Measurements from ENCODE around the gene NECAB2.

NECAB2 gene

DNA sequence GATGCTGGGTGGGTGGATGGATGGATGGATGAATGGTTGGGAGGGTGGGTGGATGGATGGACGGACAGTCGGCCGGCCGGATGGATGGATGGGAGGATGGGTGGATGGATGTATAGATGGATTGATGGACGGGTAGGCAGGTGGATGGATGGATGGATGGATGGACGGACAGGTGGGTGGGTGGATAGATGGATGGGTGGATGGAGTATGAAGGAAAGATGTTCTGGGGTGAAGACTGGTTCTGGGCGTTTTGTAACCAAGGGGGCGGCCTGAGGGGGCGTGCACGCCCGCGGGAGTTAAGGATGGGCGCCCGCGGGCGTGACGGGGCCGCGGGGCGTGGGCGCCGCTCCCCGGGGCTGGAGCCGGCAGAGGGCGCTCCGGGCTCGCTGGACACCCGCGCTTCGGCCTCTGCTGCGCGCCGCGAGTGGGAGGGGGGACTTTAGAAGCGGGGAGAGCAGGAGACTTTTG, at the start of gene NECAB2:
Gene NECAB2 (plus strand): TSS at position 407 of the 468 bp plus-strand sequence. CDS start 405 bp downstream, outside the sequence.
- DNase-seq: peak; percentile 79

DNA sequence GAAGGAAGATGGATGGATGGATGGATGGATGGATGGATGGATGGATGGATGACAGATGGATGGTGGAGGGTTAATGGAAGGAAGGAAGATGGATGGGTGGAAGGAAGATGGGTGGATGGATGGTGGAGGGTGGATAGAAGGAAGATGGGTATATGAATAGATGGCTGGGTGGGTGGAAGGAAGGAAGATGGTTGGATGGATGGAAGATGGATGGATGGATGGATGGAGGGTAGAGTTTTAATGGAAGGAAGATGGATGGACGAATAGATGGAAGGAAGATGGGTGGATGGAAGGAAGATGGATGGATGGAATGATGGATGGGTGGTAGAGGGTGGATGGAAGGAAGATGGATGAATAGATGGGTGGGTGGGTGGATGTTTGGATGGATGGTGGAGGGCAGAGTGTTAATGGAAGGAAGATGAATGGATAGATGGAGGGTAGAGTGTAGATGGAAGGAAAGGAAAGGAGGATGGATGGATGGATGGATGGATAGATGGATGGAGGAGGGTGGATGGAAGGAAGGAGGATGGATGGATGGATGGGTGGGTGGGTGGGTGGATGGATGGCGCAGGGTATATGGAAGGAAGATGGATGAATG, 47.1 kb upstream of the NECAB2 start:
- no peak for DNase-seq

DNA sequence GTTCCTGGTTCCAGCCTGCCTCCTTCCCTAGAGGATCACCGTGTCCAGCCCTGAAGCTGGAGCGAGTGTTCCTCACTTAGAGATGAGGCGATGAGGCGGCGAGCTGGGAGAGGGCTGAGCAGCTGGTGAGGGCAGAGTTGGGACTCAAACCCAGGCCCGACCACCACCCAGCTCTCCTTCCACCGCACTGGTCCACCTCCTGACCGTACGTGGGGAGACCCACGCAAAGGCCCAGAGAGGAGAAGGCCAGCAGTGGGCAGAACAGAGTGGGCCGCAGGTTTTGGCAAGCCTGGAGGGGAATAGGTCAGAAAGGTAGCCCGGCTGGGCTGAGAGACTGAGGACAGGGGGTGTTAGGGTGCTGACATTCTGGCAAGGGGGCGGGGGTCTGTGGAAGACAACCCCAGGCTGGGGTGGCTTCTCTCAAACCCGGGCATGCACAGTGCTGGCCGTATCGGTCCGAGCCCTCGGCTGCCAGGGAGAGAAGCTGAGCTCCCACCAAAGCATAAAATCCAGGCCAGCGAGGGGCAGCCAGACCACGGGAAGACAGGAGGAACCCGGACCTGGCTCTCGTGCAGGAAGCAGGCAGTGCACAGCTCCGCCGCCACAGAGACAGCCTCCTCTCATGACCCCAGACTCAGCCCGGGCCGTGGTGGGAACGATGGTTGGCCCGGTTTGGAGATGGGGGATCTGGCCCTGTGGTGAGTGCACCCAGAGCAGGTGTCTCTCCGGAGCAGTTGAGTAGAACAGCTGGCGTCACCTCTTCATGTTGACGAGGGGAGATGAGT, 44.3 kb upstream of the NECAB2 start:
- peak; percentile 22 for DNase-seq

GRCh38 chr16:83924686-83925085, 43.4 kb upstream of the NECAB2 start:
- no peak for DNase-seq

DNA sequence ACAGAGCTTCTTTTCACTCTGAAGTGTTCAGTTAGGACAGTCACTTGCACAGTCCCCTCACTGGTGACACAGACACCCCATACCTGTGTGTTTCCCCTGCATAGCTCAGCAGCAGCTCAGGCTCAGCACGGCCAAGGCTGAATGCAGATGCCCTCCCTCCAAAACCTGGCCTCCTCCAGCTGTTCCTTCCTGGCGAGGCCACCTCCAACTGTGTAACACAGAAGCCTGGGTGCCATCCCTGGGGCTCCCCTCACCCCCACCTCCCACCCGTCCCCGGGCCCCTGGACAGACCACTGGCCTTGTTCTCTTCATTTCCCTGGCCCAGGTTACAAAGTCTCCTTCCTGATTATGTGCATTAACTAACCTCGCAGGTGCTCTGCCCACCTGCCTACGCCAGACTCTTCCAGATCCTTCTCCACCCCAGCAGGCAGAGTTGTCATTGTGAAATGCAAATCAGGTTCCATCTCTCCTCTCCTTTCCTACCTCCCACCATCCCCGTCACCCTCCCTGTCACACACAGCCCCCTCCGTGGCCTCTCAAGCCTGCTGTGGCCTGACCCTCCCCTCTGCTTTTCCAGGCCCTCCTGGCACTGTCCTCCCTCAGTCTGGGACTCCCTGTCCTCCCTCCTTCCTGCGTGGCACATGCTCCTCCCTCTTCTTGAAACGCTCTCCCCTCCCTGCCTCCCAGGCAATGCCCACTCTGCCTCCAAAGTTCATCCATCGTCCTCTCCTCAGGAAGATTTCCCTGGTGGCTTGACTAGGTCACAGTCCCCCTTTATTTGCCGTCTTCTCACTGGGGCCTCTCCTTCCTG, 42.7 kb upstream of the NECAB2 start:
- no peak for DNase-seq

DNA sequence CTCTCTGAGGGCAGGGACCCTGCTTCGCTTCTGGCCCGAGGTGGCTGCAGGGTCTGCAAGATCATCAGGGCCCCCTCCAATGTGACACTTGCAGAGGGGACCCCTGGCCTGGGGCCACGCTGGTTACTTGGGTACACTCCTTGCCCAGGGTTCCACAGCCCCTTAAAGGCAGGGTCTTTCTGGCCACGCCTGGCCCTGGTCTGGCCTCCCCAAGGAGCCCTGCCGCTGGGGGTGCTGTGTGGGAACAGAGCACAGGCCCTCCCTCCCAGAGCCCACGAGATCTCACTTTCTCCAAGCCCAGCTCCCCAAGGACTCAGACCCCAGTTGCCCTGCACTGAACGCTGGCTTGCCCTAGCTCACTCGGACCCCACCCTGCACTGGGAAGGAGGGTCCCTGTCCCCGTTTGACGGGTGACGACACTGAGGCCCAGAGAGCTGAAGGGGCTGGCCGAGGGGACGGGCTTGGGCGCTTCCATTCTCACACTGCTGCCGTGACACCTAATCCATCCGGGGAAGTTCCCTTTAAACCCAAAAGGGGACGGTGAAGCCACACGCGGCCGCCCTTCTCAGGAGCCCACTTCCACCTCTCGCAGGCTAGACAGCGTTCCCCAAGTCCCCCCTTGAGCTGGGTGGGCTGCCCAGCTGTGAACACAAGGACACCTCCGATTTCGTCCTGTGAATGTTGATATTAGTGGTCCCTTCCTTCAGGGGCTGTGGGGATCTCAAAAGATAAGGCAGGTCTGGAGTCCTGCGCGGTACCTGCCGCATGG, 41.9 kb upstream of the NECAB2 start:
- DNase-seq: no peak

- DNase-seq: peak; percentile 84
These were observed 41.2 kb upstream of the NECAB2 start for GRCh38 chr16:83926726-83927397.

- DNase-seq: no peak
These were observed 39.5 kb upstream of the NECAB2 start for GRCh38 chr16:83928341-83929055.

DNA sequence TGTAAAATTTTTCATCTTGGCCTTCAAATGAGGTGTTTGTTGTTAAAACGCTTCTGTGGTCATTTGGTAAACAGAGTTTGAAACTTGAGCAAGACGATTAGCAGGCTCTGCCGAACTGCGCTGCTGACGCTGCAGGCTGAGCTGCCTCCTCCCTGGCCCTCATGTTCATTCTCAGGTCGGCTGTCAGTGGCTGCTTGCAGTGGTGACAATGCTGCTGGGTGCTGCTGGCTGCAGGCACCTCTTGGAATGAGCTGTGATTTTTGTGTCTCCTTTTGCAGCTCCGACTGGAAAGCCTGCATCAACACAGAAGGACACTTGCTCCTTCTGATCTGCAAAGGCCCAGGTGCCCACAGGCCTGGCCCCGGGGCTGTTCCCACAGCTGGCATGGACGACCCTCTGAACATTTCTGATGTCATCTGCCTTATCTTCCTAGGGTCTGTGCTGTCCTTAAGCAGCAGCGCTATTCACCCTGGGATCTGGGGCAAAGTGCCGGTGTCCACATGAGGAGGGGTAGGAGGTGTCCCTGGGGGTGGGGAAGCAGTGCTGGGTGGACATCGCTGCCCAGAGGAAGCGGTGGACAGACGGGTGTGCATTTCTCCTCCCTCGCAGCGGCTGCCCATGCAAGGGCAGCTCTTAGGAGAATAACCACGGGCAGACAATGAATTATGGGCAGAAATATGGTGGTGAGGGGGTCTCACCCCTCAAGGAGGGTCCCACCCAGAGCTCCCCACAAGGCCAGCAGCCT, 38.1 kb upstream of the NECAB2 start:
- DNase-seq: no peak

DNA sequence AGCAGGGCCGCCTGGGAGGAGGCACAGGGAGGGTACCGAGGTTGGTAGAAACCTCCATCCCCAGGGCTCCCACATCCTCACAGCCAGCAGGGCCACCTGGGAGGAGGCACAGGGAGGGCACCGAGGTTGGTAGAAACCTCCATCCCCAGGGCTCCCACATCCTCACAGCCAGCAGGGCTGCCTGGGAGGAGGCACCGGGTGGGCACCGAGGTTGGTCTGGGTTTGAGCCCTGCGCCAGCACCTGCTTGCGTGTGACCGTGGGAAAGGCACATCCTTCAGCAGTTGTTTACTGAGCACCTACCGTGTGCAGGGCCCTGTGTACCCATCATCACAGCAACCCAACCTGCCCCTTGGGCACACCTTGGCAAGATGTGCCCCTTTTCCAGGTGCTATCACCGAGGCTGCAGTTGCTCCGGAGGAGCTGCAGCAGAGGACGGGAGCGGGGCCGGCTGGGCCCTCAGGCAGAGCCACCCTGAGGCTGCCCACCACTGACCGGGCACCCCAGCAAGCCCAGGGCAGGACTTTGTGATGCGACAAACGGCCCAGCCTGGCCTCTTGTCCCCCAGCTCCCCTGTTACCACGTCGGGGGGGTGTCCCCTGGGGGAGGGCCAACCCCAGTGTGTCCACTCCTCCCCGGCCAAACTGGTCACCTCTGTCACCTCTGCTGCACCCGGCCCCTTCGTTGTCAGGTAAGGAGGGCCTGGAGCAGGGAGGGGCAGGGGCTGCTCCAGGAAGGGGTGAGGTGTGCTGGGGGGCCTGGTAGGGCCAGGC, 37.1 kb upstream of the NECAB2 start:
- no peak for DNase-seq

DNA sequence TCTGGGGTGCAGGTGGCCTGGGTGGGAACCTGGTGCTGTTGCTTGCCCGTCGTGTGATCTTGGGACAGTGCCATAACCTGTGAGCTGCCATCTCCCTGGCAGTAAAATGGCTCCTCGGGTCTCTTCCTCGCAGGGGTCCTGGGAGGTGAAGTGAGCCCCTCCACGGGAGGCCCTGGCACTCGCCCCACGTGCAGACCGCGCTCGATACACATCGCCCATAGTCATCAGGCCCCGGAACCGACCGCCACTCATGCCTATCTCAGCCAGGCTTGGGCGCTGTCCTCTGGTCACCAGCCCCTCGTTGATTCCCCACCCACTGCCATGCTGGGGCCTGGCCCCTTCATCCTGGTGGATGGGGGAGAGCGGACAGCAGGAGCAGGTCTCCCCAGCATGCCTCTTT, 36.5 kb upstream of the NECAB2 start:
- DNase-seq: no peak

DNA sequence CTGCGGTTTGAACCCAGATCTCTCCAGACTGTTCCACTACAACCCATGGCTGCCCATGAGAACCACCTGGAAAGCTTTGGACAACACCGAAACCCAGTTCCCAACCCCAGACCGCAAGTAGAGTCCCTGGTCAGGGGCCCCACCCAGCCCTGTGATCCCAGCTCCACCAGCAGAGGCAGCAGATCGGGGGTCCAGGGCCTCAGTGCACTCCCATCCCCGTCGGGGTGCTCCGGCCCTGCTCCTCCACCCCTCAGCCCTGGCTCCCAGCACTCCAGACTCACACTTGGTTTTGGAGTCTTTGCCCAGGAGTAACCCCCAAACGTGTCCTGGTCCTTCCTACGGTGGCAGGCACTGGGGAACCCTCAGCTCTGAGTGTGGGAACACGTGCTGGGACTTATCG, 35.7 kb upstream of the NECAB2 start:
- DNase-seq: no peak

- no peak for DNase-seq
These were observed 34.9 kb upstream of the NECAB2 start for GRCh38 chr16:83932955-83933673.

GRCh38 chr16:83933885-83934683, 34.0 kb upstream of the NECAB2 start:
- no peak for DNase-seq

GRCh38 chr16:83934684-83934977, 33.4 kb upstream of the NECAB2 start:
- no peak for DNase-seq

DNA sequence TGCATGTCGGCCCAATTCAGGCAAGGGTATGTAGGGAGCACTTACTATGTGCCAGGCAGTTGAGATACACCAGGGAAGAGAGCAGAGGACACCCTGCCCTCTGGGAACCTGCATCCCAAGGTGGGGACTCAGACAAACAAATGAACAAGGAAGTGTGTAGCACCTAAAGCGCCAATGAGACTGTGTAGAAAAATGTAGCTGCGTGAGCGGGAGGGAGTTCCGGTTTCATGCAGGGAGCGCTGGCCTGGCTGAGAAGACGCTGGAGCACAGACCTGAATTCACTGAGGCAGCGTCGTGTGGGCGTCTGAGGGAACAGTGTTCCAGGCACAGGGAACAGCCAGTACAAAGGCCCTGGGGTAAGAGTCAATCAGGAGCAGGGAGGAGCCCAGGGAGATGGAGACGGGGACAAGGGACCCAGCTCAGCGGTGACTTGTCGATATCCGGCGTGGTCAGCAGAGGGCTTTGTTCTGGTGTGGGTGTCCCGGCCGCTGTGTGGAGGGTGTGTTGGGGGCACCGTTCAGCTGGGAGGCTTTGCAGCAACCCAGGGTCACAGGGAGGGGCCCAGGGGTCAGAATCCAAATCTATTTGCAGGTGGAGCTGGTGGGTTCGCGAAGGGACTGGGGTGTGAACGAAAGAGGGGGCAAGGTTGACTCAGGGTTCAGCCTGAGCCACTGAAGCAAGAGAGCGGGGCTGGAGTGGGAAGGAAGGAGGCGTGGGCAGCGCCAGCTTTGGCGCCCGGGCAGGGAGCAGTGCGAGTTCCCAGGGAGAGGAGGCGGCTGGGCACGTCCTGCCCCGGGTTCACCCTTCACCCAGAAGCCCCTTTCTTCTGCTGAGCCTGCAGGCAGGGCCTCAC, 32.8 kb upstream of the NECAB2 start:
- no peak for DNase-seq

DNA sequence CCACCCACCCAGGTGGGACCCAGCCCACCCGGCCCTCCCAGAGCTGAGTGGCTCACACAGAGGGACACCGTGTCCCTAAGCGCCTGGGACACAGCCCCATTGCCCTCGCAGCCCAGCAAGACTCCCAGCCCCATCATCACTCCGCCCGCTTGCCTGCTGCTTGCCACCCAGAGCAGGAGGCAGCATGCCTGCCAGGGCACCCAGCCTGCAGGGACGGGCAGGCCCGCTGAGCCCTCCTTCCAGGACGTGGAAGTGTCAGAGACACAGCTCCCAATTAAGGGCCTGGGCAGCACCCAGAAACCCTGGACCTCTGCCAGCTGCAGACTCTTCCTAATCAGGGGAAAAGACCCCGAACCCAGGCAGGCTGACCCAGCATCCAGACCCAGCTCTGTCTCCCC, 32.2 kb upstream of the NECAB2 start:
- no peak for DNase-seq
